ENCODE data around the gene CCNY.

CCNY gene

DNA sequence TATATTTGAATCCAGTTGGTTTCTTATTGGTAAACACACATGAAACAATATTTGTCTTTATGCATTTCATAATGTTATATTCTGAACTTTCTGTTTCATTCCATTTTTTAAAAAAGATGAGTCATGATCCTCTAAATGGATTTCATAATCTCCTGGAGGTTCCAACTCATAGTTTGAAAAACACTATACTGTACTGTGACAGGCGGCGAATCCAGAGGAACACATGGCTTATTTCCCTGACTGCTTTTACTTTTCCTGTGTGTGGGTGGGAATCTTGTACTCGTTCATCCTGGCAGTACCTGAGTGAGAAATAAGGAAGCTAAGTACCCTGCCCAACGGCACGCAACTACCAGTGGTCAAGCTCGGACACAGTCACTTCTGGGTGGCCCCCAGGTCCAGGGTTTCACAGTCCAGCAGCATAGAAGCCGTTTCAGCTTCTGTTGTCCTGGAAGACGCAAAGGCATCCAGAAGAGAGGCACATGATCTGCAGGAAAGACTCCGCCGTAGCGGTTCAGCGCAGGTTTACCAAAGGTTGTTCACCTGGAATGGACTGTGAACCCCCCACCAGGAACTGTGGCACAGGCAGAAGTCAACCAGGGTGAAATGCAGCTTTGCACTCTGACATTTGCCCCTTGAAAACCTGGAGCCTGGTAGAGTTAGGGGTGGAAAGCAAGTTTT lies 117.7 kb downstream of the CCNY start:
- no peak for DNase-seq (ENCODE audit: low spot score)

DNA sequence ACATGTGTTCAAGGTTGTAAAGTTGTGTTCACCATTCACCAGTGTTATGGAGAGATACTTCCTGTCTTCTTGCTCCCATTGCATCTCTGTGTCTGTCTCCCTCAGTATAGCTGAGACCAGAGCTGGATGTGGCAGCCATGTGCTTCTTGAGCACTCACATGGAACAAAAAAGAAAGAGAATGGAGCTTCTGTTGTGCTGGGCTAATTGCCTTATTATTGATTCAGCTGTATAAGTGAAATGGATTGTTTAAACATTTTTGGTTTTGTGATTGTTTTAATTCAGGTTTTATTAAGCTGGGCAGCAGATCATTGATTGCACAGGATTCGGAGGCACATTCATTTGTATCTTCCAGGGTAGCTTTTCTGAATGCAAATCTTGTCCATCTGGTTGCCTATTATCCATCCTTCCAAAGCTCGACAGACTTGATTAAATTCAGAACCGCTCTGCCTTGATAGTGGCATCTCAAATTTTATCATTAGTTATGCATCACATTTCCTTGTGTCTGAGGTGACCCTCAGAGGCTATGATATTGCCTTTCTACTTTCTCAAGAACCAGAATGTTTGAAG lies 119.9 kb downstream of the CCNY start:
- DNase-seq (ENCODE audit: low spot score), result no peak

DNA sequence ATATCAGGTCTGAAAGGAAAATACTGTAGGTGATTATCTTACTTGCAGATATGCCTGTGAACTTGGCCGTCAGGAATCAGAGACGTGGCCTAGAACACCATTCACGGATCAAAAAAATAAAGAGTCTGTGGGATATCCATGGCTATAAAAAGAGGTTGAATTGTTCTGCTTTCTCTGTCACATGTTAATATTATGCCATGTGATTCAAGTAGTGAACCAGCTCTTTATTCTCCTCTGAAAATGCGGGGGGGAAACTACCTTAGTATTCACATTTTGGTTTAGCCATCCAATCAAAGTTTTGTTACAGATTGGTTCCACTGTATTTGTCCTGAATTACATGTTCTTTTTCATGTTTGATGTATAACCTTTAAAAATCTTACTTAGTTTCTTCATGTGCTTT lies 120.5 kb downstream of the CCNY start:
- peak; percentile 81 for DNase-seq (ENCODE audit: low spot score)

DNA sequence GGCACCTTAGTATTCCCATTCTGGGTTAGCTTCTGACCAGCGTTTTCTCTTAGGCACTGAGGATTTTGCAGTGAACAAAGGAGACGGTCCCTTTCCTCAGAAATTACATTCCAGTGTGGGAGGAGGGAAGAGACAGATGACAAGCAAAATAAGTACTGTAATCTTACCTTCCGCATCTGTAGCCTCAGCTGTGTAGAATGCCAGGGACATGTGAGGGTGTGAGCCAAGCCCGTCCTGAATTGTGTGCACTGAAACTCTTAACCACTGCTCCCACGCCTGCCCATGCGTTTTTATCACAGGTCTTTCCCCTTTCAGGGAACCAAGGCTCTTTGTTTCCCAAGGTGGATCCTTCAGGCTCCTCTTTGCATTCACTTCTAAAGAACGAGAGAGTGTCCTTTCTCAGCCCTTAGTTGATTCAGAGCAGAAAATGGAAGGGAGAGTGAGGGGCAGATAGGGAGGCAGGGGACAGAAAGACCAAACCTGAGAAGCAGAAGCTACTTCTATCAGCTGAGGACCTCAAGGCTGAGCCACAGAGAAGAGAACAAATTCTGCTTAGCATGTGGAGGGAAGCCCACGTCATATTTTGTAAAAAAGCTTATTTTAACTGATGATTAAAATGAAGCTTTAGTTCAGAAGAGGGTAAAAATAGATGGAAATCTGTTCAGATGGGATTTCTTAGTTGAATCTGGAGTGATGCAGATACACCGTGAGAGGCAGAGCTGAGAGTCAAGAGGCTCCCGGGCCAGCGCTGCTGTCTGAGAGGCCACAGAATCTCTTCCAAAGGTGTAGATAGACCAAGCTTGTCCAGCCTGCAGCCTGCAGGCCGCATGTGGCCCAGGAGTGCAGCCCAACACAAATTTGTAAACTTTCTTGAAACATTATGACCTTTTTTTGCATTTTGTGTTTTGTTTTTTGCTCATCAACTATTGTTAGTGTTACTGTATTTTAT lies 122.5 kb downstream of the CCNY start:
- no peak for DNase-seq (ENCODE audit: low spot score)

DNA sequence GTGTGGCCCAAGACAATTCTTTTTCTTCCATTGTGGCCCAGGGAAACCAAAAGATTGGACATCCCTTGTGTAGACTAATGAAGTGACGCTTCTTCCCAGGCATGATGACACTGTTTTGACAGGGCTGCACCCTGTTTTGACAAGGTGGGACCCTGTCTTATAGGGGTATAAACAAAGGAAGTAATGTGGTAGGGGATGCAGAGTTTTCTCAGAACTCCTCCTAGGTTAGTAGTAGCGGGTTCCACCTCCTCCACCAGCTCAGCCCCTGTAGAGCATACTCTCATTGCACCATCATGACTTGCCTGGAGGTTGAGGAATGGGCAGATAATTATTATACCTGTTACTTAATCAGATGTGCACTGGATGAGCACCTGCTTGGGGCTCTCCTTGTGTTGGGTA lies 123.1 kb downstream of the CCNY start:
- no peak for DNase-seq (ENCODE audit: low spot score)

DNA sequence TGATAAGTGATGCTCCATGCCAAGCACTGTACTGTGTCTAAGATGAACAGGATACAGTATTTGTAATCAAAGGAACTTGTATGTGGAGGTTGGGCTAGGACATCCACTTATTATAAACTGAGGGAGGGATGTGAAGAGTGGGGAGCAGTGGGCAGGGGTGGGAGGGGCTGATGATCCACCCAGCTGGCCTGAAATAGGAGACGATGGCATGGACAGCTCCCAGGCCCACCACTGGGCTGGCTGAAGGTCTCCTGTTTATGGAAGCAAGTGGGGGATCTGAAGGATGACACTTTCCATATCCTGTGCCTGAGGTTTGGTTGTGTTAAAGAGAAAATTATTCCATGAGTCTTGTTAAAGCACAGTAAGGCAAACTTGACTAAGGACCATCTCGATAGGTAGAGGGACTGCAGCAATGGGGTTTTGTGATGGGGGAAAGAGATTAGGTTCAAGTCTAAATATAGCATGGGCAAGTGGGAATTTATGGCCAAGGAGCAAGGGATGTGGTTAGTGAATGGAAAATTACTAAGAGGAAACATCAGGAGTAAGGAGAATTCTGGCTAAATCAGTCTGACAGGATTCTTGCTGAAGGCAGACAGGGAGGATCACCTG lies 124.6 kb downstream of the CCNY start:
- DNase-seq (ENCODE audit: low spot score), result no peak

DNA sequence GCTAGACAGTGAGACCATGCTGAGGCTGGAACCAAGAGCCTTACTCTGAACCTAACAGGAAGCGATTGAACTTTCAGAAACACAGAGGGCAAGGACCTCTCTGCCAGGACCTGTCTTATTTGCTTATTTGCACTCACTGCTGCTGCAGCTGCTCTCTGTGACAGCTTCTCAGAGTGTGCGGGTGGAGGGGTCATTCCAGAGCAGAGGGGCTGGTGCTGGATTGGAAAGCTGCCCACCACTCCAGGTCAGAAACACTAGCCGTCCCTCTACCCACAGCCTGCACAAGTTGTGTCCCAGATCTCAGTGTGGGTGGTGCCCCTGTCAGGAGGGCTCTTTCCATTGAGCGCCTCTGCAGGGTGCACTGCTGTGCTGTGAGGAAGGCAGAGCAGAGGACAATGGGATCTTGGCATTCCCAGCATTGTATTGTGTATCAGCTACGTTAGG lies 126.2 kb downstream of the CCNY start:
- DNase-seq (ENCODE audit: low spot score), result no peak

DNA sequence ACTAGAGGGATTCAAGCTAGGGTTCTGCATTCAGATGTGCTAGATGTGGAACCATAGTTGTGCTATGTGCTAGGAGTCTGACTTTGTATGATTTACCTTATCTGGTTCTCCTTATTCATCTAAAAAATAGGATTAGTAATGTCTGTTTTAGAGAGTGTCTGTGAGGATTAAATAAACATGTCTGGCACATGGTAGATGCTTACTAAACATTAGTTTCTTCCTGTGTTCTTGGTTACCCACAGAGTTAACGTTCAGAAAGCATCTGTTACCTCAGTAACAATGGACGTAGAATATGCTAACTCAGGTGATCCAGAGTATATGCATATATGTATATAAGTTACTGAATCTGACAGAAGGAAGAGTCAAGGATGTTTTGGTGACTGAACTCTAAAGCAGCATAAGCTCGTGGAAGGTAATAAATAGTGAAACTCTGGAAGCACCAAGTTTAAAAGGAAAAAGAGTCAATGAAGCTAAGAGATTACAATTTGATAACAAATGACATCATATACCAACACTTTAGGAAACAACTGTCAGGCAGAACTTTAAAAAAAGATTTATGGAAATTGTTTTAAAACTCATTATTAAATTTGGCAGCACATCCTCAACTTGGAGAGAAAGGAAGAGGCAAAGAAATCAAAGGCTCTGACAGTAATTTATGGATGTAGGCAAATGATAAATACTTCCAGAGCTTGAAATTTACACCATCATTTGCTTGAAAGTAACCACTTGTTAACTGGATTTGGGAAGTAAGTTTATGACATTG lies 127.0 kb downstream of the CCNY start:
- DNase-seq (ENCODE audit: low spot score), result no peak

DNA sequence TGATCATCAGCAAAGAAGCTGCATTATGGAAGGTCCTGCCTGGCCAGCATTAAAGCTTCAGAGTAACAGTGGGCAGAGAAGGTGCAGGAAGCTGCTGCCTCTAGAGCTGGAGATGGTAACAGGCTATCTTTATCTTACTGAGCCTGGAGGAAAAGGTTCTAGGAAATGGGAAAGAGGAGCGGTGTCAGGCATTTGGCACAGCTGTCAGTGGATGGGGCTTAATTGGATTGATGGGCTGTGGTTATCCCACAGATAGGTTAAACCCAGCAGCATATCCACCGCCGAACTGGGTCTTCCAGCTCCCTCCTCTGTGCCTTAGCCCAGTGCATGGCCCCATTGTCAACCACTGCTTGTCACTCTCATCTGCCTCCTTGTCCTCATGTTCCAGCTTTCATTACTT lies 127.6 kb downstream of the CCNY start:
- no peak for DNase-seq (ENCODE audit: low spot score)

DNA sequence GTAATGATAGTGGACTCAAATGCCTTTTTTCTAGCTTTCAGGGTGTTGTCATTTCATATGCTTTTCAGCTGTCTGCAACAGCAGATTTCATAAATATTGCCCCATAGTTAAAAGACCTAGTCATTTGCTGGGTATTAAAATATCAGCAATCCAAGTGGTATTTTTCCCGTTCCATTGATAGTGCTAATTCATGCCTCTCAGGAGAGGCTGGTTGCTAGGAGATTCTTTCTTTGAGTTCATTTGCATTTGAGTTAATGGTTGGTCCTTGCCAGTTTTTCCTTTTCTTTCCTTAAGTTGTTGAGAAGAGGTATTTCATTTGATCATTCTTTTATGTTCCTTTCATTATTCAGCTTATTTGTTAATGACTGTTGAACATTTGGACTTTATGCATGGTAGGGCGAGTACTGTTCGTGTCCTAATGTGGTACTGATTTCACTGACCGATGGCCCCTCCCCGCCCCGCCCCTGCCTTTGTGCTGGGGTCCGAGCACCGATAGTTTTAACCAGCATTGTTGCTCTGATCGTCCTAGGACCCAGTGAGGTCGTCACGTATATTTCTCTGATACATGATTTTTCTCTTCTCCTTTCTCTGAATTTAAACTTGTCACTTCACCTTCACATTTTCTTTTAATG lies 128.6 kb downstream of the CCNY start:
- DNase-seq (ENCODE audit: low spot score), result no peak

DNA sequence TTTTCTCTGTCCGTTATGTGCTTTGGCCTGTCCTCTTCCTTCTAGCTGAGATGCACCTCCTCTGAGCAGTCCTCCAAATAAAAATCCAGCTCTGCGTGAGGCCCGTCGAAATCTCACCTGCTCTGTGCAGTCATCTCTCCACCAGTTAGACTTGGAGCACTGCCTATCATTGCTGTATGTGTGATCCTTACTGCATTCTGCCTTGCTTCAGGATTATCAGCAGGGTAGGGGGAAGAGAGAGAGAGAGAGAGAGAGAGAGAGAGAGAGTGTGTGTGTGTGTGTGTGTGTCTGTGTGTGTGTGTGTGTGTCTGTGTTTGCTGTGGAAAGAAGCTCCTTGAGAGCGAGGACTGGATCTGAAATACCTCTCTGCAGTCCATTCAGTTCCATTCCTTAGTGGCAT lies 129.4 kb downstream of the CCNY start:
- no peak for DNase-seq (ENCODE audit: low spot score)

DNA sequence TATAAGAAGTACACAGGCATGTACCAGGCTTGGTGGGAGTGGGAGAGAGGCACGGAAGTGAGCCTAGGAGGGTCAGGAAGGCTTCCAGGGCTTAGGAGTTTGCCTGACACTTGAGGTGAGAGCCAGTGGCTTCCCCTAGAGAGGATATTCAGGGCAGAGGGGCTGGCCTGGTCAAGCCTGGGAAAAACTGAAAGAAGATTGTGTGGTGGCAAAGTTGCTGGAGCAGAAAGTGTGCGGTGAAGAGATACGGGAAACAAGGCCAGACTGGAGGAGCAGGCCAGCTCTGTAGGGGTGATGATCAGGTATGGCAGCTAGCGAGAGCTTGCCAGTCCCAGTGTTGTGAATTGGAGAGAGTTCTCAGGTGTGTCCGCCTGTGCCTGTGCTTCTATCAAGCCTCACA lies 129.9 kb downstream of the CCNY start:
- no peak for DNase-seq (ENCODE audit: low spot score)

DNA sequence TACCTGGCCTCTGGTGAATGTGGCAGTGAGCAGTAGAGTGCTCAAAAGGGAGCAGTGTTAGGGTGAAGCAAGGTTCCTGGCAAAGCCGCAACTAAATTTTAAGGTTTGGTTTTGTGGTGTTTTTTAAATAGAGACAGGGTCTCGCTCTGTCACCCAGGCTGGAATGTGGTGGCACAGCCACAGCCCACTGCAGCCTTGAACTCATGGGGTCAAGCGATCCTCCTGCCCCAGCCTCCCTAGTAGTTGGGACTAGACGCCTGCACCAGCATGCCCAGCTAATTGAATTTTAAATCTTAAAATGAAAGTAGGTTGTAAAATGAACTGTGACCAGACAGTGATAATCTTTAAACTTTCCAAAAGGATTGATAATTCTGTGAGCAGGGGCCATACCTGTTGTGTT lies 130.4 kb downstream of the CCNY start:
- no peak for DNase-seq (ENCODE audit: low spot score)

DNA sequence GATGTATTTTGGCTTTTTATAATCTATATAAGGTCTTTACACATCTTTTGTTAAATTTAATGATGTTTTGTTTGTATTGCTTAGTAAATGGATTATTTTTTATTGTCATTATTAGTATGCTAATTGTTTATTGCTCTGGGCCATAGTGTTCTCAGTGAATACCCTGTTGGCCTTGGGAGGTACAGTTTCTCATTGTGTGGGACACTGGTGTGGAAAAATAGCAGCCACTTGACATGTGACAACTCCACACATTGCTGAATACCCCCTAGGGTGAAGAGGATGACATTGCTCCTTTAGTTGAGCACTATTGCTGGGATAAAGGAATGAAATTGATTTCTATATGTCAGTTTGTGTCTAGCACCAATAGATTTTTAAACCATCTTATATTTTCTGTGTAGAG lies 130.9 kb downstream of the CCNY start:
- no peak for DNase-seq (ENCODE audit: low spot score)

DNA sequence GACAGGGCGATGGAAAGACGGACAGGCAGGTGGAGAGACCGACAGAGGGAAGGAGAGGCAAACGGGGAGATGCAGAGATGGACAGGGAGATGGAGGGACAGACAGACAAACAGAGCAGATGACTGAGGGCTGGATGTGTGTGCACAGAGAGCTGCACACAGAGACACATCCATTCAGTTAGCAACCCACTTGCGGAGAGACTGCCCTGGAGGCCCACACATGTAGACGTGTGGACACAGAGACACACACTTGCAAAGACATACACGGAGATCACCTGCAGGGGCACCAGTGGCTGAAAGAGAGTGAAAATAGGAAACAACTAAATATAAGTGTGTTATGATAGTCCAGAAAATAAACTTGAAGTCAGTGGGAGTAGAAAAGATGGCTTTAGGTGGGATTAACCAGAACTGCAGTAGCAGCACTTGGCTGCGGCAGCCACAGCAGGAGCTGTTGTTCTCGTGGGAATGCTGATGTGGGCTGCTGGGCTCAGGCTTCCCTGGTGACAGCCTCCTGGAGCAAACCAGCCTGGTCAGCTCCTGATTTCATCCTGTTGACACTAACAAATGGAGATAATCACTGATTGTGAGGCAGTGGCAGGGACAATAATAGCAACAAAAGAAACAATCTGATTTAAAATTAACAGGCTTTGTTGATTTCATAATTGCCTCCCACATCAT lies 134.1 kb downstream of the CCNY start:
- no peak for DNase-seq (ENCODE audit: low spot score)

DNA sequence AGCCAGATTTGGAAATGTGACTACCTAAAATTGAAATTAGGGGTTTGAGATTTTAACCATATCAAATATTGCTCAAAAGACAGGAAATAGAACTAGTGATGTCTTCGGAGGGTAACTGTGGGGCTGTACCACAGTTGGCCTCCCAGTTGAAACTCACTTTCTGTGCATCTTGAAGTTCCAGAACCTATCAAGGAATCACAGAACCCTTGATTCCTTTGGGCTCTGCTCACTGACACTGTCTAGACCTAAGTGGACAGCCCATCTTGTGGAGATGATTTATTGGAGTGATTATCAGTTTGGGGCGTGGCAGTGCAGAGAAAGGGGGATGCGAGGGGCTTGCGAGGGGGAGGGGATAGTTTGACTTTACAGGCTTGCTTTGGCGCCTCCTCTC lies 134.6 kb downstream of the CCNY start:
- no peak for DNase-seq (ENCODE audit: low spot score)

DNA sequence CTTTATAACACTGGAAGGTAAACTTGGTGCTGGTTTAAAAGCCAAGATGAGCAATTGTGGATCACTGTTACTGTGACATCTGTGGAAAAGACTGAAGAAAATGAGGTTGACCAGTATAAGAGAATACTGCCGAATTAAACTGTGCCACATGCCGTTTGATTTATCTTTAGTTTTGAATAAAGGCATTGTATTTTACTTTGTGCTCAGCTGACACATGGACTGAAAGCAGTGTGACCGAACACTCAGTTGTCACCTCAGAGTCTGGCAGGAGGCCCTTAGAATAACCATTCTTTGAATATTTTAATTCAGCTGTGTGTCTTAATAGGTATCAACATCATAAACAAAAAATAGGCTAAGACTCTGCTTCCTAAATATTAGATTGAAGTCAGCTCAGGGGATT lies 135.1 kb downstream of the CCNY start:
- no peak for DNase-seq (ENCODE audit: low spot score)

DNA sequence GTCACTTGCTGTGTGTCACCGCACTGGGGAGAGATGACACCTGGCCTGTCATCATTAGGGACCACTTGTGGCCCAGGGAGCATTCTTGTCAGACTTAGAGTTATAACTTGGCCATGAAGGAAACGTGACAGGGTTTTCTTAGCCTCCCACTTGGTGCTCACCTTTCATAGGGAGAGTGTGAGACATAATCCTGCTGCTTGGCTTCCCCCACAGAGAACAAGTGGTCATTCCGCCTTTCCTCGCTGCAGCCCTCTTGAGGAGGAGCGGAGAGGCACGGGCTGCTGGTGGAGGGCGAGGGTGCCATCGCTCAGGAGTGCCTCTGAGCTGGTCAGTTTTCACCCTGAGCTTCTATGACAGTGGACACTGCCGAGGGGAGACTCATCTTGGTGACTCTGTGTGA lies 143.8 kb downstream of the CCNY start:
- DNase-seq (ENCODE audit: low spot score), result no peak

DNA sequence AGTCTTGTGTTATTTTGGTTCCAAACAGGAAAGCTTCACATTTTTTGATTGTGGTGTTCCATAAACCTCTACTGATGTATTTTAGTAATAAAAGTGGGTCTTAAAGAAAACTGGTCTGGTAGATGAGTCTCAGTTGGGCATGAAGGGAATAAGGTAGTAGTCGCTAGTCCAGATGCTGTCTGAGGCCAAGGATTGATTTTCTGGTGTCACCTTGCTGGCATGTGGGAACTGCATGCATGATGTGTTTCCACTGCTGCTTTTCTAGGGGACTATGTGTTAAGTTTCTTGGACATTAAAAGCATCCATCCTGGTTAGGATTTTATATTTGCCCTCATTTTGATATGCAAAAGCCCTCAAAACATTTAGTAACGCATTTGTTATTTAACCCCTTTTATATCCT lies 145.1 kb downstream of the CCNY start:
- DNase-seq (ENCODE audit: low spot score), result no peak

DNA sequence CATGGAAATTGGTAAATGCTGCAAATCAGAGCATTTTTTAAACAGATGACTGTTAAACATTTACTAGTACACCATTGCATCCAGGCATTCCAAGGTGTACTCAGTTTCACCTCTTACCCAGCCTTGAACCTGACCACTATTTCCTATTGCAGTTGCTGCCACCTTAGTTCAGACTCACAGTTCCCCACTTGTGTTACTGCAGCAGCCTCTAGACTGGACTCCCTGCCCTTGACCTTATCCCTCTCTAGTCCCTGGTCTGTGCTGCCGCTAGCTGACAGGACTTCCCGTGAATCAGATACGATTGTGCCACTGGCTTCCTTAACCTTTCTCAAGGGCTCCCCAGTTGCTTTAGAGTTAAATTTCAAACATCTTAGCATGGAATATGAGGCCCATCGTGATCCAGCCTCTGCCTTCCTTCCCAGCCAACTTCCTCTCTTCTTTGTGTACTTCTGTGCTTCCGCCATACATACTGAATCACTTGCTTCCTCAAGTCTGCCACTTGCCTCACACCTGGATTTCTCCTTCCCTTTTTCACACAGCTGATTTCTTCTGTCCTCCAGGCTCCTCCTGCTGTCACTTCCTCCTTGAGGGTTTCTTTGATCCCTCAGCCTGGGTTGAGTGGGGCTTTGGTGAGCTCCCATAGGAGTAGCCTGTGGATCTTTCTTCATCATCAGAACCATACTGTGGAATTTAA lies 150.1 kb downstream of the CCNY start:
- no peak for DNase-seq (ENCODE audit: low spot score)
